HG02840 (cell line): ENCODE results near the gene PRAC2.

ENCODE experiments used
- ATAC-seq: cut with Tn5 transposase; IDR thresholded peaks from one replicate; pipeline ENCODE4 v1.9.1; 2021; ENCODE audit warnings: mild to moderate bottlenecking, moderate library complexity, moderate number of reproducible peaks; ENCODE audit not compliant: unreplicated experiment, low FRiP score

The PRAC2 gene

GRCh38 chr17:48752399-48753288 lies 29.7 kb downstream of the PRAC2 start:
- no peak for ATAC-seq

DNA sequence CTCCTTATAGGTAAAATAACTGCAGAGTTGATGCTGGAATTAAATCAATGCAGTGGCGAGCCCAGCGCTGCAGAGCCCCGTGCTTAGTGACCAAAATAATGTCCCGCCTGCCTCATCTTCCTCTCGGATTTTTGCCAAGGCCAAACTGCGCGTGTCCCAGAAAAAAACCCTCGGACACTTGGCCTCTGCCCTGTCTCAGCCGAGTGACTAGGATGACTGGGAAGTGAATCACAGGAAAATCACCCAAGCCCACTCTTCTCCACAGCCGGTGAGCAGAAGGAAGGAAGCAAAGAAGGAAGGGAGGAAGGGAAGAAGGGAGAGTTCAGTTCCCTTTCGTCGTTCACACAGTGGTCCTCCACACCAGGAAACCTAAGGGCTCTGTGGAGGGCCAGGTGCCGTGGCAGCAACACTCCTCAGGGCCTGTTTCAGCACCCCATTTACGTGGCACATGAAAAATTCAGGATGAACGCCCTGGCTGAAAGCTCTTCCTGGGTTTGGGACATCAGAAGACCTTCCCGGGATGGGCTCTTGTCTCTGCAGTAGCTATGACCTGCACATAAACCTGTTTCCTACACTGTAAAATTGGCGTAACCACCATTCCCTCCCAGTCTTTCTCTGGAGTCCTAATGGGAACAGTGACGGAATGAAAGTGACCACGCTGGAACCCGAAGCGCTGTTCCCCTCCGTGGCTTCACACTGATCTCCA lies 31.0 kb downstream of the PRAC2 start:
- ATAC-seq = no peak

- no peak for ATAC-seq
These were observed 31.7 kb downstream of the PRAC2 start for GRCh38 chr17:48754500-48755261.

DNA sequence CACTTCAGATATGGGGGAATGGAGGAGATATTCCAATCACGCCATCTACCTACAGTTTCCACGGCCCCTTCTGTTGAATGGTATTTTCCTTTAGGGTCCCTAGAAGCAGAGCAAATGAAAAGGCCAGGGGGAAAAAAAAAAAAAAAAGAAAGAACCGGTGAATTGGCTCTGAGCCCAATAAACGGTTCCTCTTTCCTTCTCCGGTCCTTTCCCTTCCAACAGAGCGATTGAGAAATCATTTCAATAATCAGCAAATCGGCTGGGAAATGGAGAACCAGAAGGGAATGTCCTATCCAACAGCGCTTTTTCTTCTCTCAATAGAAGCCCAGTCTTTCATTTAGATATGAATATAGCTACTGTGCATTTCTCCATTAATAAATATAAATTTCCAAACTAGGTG lies 32.4 kb downstream of the PRAC2 start:
- ATAC-seq = no peak

DNA sequence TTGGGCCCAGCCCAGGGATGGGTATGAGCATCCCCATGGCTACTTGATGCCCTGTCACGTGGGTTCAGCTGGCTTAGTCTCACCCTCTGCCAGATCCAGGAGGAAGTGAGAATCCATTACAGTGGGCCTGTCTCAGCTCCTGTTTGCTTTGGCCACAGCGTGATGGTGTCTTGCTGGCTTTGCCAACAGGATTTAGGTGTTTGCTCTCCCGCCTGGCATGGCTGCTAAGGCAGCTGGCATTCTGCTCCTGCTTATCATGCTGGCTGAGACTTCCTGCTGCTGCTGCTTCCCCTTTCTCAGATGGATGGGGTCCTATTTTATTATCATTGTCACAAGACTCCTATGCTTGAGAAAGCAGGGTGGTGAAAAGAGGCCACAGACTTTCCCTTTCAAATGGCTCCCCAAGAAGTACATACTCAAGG lies 33.9 kb downstream of the PRAC2 start:
- ATAC-seq = no peak

DNA sequence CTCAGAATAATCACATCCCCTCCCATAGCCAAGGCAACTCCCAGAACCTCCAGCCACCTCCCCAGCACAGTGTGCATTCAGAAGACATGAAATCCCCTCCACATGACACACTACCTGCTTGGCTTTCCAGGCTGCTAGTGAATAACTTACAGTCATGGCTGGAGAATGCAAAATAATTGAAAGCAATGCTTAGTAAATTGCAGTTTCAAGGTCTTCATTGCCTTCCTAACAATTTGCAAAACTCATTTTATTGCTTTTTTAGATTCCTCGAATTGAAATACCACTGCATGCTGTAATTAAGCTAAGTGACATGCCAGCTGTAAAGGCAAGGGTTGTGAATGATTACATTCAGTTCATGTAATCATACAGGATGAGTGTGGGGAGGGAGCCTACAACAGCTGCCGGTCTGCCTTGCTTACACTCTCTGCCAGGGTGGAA lies 34.6 kb downstream of the PRAC2 start:
- ATAC-seq = no peak

DNA sequence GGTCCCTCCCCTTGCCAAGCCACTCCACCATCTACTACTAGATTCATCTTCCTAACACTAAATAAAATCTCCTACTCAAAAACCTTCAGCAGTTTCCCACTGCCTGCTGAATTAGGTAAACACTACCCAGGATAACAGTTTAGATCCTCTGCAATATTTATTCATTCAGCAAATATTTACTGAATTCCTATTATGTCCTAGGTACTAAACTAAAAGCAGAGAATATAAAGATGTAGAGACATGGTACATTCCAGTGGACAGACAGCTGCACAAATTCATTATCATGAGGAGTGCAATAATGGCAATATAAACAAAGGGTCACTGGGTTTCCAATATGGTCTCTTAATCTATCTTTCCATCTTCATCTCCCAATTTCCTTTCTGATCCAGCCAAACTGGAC lies 36.3 kb downstream of the PRAC2 start:
- no peak for ATAC-seq

GRCh38 chr17:48760411-48760810 lies 37.4 kb downstream of the PRAC2 start:
- no peak for ATAC-seq

GRCh38 chr17:48761114-48761513 lies 38.1 kb downstream of the PRAC2 start:
- ATAC-seq = no peak

- ATAC-seq = no peak
These were observed 44.3 kb downstream of the PRAC2 start for GRCh38 chr17:48767263-48767774.

GRCh38 chr17:48769009-48769675 lies 46.2 kb downstream of the PRAC2 start:
- no peak for ATAC-seq

DNA sequence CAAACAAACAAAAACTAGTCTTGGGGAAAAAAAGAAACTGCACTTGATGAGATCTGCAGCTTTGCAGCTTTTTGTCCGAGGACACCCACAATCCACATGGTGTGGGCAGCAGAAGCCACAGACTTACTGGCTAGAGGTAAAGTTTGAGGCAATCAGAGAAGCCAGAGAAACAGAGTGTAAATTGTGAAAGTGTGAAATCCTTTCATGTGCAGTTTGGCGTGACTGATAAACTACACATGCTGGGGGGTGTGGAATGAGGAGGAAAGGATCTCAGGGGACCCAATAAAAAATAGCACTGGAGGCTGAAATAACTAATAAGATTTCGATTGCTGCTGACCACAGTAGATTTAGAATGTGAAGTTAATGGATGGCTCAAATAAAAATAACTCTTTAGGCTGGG lies 48.0 kb downstream of the PRAC2 start:
- ATAC-seq = no peak

- no peak for ATAC-seq
These were observed 50.3 kb downstream of the PRAC2 start for GRCh38 chr17:48773245-48773644.
